GM10266 (cell line): Measurements from ENCODE around the gene GALNT9.

Source experiments
- DNase-seq: peaks from one replicate; pipeline ENCODE4 v3.0.0; 2012; ENCODE audit errors: extremely low spot score
- CTCF ChIP-seq: IDR thresholded peaks from 2 replicates; pipeline ENCODE4 v1.5.1; 2012; ENCODE audit warnings: mild to moderate bottlenecking, low read depth; ENCODE audit not compliant: control insufficient read depth, insufficient read depth; ENCODE audit errors: missing control alignments

The GALNT9 gene

DNA sequence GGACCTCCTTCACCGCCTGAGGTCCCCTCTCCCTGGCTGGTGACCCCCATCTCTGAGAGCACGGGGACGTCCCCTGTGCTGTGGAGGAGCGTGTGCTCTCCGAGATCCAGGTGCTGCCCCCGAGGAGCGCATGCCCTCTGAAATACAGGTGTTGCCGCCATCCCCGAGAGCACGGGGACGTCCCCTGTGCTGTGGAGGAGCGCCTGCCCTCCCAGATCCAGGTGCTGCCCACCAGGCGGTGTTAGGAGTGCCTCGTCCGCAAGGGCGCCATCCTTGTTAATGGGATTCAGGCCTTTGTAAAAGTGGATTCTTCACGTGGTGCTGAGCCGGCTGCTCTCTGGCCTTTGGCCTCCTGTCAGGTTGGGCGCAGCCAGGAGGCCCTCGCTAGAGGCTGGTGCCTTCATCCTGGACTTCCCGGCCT lies 175.0 kb downstream of the GALNT9 start:
- no peak for DNase-seq

DNA sequence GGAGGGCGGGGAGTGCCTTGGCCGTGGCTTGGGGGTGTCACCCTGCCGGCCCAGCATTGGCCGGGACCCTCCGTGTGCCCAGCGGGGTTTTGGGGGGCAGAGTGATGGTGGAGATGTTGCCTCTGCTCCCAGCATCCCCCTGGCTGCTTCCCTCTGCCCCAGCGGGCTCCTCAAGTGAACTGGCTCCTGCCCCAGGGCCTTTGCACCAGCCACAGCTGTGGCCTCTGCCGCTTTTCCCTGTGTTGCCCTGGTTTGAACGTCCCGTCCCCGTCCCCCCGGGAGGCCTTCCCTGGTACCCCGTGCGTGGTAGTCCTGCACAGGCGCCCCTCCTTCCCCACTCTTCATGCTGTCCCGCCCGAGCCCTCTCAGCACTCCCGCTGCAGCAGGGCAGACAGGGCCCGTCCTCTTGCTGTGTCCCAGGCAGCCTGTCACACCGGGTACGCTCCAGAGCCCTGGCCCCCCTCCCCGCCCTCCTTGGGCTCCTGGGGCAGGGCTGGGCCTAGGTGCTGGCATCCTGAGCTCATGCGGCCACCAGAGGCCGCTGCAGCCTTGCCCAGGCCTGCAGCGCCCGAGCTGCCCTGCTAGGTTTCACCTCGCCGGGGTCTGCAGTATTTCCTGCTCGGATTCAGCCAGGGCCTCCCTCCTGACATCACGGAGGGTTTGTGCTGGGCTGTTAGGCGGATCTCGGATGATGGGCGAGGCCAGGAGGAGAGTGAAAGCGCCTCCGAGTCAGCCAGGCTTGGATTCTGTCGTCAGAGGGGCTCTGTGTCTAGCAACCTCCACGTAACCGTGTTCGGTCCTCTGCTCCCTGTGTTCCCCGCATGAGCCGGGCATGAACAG lies 175.7 kb downstream of the GALNT9 start:
- DNase-seq, result peak; percentile 90
- TF ChIP-seq CTCF, result peak; percentile 94

More for the DNA sequence above, 175.0 kb downstream of the GALNT9 start:
- TF ChIP-seq CTCF, result no peak

DNA sequence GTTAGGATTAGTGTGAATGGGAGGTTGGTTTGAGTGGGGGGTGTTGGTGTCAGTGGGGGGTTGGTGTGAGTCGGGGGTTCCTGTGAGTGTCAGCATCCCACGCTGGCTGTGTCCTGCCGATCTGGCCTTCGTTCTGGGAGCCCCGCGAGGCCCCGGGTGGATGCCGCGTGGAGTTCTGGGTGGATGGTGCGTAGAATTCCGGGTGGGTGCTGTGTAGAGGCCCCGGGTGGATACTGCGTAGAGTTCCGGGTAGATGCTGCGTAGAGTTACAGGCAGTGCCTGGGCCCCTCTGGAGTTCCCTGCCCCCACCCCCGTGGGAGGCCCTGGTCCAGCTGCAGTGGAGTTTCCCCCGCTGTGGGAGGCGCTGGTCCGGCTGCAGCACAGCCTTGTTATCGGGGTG lies 176.4 kb downstream of the GALNT9 start:
- no peak for DNase-seq
- TF ChIP-seq CTCF, result no peak

DNA sequence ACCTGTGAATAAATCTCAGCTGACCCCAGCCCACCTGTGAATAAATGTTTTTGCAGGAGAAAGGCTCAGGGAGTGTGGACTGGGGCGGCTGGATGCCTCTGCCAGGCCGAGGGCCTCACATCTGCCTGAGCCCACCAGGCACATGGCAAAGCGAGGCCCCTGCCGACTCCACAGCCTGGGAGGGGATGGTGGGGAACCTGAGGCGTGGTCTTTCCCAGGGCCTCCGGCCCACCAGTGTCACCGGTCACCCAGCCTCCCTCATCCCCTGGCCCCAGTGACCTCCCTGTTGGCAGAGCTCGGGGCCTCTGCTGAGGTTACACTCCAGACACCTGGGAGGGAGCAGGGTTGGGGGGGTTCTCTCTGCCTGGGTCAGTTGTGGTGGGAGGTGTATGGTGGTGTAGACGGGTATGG lies 177.0 kb downstream of the GALNT9 start:
- no peak for TF ChIP-seq CTCF
- no peak for DNase-seq

DNA sequence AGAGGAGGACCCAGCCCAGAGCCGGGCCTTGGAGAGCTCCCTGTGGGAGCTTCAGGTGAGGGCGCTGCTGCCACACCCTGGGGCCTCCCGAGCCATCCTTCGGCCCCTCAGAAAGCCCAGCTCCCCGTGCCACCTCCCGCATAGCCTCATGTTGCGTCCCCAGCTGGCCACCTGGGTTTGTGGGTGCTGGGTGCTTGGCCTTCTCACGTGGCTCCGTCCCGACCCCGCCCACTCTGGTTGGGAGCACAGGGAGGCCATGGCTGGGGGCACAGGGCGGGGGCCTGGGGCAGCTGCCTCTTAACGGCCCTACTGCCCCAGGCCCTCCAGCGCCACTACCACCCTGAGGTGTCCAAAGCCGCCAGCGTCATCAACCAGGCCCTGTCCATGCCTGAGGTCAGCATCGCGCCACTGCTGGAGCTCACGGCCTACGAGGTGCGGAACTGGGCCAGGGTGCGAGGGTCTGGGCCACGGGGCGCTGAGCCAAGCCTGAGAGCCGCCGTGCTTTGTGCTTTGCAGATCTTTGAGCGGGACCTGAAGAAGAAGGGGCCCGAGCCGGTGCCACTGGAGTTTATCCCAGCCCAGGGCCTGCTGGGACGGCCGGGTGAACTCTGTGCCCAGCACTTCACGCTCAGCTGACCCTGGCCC lies 177.5 kb downstream of the GALNT9 start:
- TF ChIP-seq CTCF, result no peak
- no peak for DNase-seq

- no peak for DNase-seq
- no peak for TF ChIP-seq CTCF
Measured at GRCh38 chr12:132151145-132151765, 178.1 kb downstream of the GALNT9 start.
